Right lobe of liver (tissue), 6 donors: Measurements from ENCODE around the gene NOTCH3. TPM values are rescaled to one million over a fixed set of nuclear protein-coding genes. Genes with fewer than 3 reads are reported as not detected.

Experiments used
- ATAC-seq, 4 donors: fragments of 200-7000 bp; cut with Tn5 transposase; one replicate each; pipeline ENCODE4 v1.9.1; 2020; ENCODE audit warnings: mild to moderate bottlenecking in 4 of 4, moderate library complexity in 4 of 4
- DNase-seq, 3 donors: peaks; one replicate each; pipeline ENCODE4 v3.0.0-alpha.2; 2020
- H3K27ac ChIP-seq, 3 donors: fragments of 200-600 bp; one replicate each; pipeline ENCODE4 v1.8.0; 2022
- H3K27me3 ChIP-seq, 2 donors: fragments of 200-600 bp; one replicate each; pipeline ENCODE4 v1.8.0; 2022
- H3K36me3 ChIP-seq, 4 donors: fragments of 200-600 bp; sonication (generic) in 1 of 4; one replicate each; pipeline versions ENCODE4 v1.5.1 to v1.8.0; 2017 to 2022; ENCODE audit warnings: control low read depth in 1 of 4
- H3K4me1 ChIP-seq, 4 donors: fragments of 200-600 bp; sonication (generic) in 1 of 4; one replicate each; pipeline versions ENCODE4 v1.5.1 to v1.8.0; 2017 to 2022; ENCODE audit warnings: control low read depth in 1 of 4
- H3K4me3 ChIP-seq, 3 donors: fragments of 200-600 bp; one replicate each; pipeline ENCODE4 v1.8.0; 2022
- H3K9me3 ChIP-seq, 4 donors: fragments of 200-600 bp; sonication (generic) in 1 of 4; one replicate each; pipeline versions ENCODE4 v1.5.1 to v1.8.0; 2017 to 2022; ENCODE audit warnings: control low read depth in 1 of 4
- CTCF ChIP-seq, 4 donors: fragments of 200-600 bp in 3 of 4; fragments of 450-650 bp in 1 of 4; IDR thresholded peaks; one replicate each; pipeline versions ENCODE4 v1.5.1 to v1.8.0; 2016 to 2022; ENCODE audit warnings: antibody characterized with exemption in 4 of 4, mild to moderate bottlenecking in 2 of 4
- POLR2A ChIP-seq: fragments of 450-650 bp; IDR thresholded peaks from one replicate; pipeline ENCODE4 v1.6.1; 2017; ENCODE audit warnings: antibody characterized with exemption, mild to moderate bottlenecking
- WGBS: methylation state at CpG from one replicate; pipeline ENCODE4 v1.1.6; 2018; ENCODE audit warnings: low coverage, low lambda C conversion rate; ENCODE audit not compliant: insufficient coverage; ENCODE audit errors: missing lambda C conversion rate; 5-methylcytosine and 5-hydroxymethylcytosine counted together
- intact Hi-C, 2 donors: fragments of 100-400 bp; cut with DNase I; formaldehyde crosslinking; loops; one replicate each; pipeline versions ENCODE4 v1.11.2 to v1.14.1; 2022
- total RNA-seq, 6 experiments: library from RNA; depleted of rRNA in 2 of 6; stranded (reverse); fragments of >200 nt in 2 of 6; fragmentation: NEBNext Ultra II Directional in 3 of 6; extraction: Animal tissue kit (Norgen Biotek cat#: 25700) in 3 of 6; gene quantifications; one replicate each; pipeline versions ENCODE4 v1.1.0 to v1.2.4, GENCODE V29; 2016 to 2023
- donor health status: DM: no; HTN: yes; CAD: no.
- donor health status: DM: no; HTN: no; CAD: no.
- donor health status: DM: no; HTN: no; CAD: no.
- donor health status: DM: no; HTN: yes; CAD: no.
- donor health status: DM: no; HTN: yes; CAD: no.

NOTCH3 gene
- total RNA-seq, 6 experiments from 2014 or later = 1.7 to 6.7 (median 2.4) TPM

- TF ChIP-seq POLR2A (no peak), CTCF (IDR thresholded peaks at IDR 0.05) (no peak)
- DNase-seq (no peak), ATAC-seq (no peak)
- H3K4me1 ChIP-seq = peaks cover 0 to 6% (median 1%) of the 10 kb centered on the region in 4 donors
- H3K36me3 ChIP-seq = no peaks in the 10 kb centered on the region
- intact Hi-C loops = no loop called here
- H3K9me3 ChIP-seq = no peaks in the 10 kb centered on the region
- H3K27ac ChIP-seq = no peak overlapping the region
- H3K4me3 ChIP-seq = no peak overlapping the region
- 12% methylated on average over 6 of the region's 14 CpGs for WGBS
- peaks cover 0 to 15% of the 10 kb centered on the region in 2 donors for H3K27me3 ChIP-seq
Measured at GRCh38 chr19:15197275-15197941, 3.4 kb downstream of the NOTCH3 start.

GRCh38 chr19:15196360-15197005, 4.3 kb downstream of the NOTCH3 start:
- no peak for DNase-seq
- 35% methylated on average over 4 of the region's 4 CpGs for WGBS
- Histone ChIP-seq H3K27me3 (peaks cover 0 to 15% of the 10 kb centered on the region in 2 donors), H3K27ac (no peak overlapping the region), H3K36me3 (no peaks in the 10 kb centered on the region), H3K9me3 (no peaks in the 10 kb centered on the region), H3K4me1 (peaks cover 0 to 6% (median 1%) of the 10 kb centered on the region in 4 donors), H3K4me3 (no peak overlapping the region)
- intact Hi-C loops = no loop called here
- no peak for ATAC-seq
- TF ChIP-seq POLR2A (no peak), CTCF (IDR thresholded peaks at IDR 0.05) (no peak)

- Histone ChIP-seq H3K4me1 (peaks cover 0 to 6% (median 1%) of the 10 kb centered on the region in 4 donors), H3K4me3 (no peak overlapping the region), H3K9me3 (no peaks in the 10 kb centered on the region), H3K36me3 (no peaks in the 10 kb centered on the region), H3K27ac (no peak overlapping the region), H3K27me3 (peaks cover 0 to 15% of the 10 kb centered on the region in 2 donors)
- 0% methylated on average over 14 of the region's 91 CpGs for WGBS
- TF ChIP-seq CTCF (IDR thresholded peaks at IDR 0.05) (no peak), POLR2A (no peak)
- no peak for DNase-seq
- intact Hi-C loops = no loop called here
- peak; percentile 12 to 39 (median 28) for ATAC-seq
Measured at GRCh38 chr19:15195371-15196334, 5.1 kb downstream of the NOTCH3 start.

GRCh38 chr19:15194938-15195337, 5.9 kb downstream of the NOTCH3 start:
- no peak overlapping the region for H3K27ac ChIP-seq
- H3K36me3 ChIP-seq = no peaks in the 10 kb centered on the region
- H3K4me1 ChIP-seq = no peaks in the 10 kb centered on the region
- H3K4me3 ChIP-seq = no peak overlapping the region
- DNase-seq = no peak
- peaks cover 0 to 15% of the 10 kb centered on the region in 2 donors for H3K27me3 ChIP-seq
- H3K9me3 ChIP-seq = no peaks in the 10 kb centered on the region
- intact Hi-C loops = no loop called here
- ATAC-seq = peak in 1 of 4 donors; percentile 28
- 80% methylated on average over 3 of the region's 6 CpGs for WGBS
- TF ChIP-seq POLR2A = no peak
- TF ChIP-seq CTCF (IDR thresholded peaks at IDR 0.05) = no peak
